ENCODE results near the gene OSBPL5.
"Not testable (repeated sequence)": the region's sequence is repeated elsewhere in the genome, so short reads cannot be mapped to it uniquely, and the experiment has no call there.

OSBPL5 gene

DNA sequence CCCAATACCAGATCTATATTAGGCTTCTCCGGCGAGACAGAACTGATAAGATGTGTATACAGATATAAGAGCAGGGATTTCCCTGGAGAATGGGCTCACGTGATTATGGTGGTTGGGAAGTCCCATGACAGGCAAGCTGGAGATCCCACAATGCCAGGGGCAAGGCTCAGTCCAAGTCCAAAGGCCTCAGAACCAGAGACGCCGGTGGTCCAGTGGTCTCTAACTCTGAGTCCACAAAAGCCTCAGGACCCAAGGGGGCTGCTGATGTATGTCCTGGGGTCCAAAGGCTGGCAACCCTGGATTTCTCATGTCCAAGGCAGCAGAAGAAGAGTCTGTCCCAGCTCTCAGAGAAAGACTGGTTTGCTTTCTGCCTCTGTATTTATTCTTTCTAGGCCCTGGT, 15.8 kb upstream of the OSBPL5 start:
- DNase-seq (ENCODE audit: low read depth), result no peak

DNA sequence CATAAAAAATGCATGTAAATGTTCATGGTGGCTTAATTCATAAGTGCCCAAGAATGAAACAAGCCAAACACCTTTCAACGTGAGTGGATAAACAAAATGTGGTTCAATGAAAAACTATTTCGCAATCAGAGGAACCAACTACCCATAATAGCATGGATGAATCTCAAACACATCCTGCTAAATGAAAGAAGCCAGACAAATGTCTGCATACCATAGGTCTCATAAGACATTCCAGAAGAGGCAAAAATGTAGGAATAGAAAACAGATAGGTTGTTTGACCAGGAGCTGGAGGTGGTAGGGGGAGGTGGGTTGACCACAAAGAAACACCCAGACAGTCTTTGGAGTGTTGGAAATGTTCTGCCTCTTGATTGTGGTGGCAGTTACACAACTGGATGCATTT, 13.2 kb upstream of the OSBPL5 start:
- no peak for DNase-seq (ENCODE audit: low read depth)

DNA sequence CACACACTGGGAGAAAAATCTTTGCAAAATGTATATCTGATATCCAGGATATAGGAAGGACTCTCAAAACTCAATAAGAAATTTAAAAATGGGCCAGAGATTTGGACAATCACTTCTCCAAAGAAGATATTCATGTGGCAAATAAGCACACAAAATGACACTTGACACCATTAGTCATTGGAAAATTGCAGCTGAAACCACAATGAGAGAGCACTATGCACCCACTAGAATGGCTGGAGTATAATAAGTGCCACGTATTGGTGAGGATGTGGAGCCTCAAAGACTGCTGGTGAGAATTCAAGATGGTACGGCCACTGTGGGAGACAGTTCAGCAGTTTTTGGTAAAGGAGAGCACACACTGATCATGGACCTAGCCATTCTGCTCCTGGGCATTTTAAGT, 12.8 kb upstream of the OSBPL5 start:
- DNase-seq (ENCODE audit: low read depth), result no peak

DNA sequence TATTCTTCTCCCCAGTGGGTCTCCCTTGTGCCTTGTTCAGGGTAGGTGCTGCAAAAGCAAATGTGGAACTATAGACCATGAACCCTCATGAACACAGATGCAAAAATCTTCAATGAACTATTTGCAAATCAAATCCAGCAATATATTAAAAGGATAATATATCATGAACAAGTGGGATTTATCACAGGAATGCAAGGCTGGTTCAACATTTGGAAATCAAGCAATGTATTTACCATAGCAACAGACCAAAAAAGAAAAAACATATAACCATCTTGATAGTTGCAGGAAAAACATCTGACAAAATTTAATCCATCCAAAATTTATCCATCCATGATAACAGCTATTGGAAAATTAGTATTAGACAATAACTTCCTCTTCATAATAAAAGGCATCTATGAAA, 11.4 kb upstream of the OSBPL5 start:
- no peak for DNase-seq (ENCODE audit: low read depth)

DNA sequence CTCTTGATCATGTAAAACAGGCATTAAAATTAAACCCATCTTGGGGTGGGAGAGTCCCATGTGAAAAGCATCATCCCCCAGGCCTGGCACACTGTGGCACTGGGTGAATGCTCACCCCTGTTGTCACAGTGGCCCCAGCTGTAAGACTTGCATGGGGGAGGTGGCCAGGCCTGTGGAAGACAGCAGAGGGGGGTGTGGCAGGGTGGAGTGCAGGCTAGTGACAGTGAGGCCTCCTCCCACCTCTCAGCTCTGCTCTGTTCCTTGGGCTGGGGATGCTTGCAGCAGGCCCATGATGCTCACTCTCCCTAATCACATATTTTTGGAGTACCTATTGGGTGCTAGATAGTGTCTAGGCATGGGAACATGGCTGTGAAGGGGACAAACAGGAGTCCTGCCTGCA, 10.1 kb upstream of the OSBPL5 start:
- DNase-seq (ENCODE audit: low read depth), result no peak

DNA sequence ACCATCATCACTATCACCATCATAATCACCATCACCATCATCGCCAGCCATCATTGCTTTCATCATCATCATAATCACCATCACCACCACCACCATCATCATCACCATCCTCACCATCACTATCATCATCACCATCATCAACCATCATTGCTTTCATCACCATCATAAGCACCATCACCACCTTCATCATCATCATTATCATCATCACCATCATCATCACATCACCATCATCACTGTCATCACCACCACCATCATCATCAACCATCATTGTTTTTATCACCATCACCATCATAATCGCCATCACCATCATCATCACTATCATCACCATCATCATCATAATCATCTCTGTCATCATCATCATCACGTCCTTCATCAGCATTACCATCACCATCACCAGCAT, 9.3 kb upstream of the OSBPL5 start:
- no peak for DNase-seq (ENCODE audit: low read depth)

DNA sequence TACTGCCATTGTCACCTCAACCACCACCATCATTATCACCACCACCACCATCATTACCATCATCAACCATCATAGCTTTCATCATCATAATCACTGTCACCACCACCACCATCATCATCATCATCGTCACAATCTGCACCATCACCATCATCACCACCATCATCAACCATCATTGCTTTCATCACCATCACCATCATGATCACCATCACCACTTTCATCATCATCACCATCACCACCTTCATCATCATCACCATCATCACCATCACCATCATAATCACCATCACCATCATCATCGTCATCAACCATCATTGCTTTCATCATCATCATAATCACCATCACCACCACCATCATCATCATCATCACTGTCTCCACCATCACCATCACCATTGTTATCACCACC, 8.7 kb upstream of the OSBPL5 start:
- DNase-seq (ENCODE audit: low read depth), result no peak

DNA sequence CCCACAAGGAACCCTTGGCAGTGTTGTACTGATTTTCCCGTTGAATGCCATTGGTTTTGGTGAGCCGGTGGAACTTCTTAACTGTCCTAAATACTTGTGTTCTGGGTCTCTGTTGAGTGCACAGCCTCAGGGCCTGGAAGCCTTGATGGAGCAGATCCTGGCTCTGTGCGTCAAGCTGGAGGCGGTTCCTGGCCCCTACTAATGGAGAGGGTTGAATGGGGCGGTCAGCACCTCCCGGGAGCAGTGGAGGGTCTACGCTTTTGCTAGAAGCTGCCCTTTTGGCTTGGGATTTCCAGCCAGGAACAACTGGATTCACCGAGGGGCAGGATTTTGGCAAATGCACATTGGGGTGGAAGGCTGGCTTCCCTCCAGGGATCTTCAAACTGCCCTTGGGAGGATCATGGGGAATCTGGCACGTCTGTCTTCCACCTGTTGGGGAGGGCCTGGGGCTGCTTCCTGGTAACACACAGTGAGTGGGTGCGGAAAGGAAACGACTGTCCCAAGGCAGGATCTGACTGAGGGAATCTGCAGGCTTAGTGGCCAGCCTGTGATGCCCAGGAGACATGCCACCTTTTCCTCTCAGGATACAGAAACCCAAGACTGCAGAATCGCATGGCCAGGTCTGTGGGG, 6.9 kb upstream of the OSBPL5 start:
- no peak for DNase-seq (ENCODE audit: low read depth)

DNA sequence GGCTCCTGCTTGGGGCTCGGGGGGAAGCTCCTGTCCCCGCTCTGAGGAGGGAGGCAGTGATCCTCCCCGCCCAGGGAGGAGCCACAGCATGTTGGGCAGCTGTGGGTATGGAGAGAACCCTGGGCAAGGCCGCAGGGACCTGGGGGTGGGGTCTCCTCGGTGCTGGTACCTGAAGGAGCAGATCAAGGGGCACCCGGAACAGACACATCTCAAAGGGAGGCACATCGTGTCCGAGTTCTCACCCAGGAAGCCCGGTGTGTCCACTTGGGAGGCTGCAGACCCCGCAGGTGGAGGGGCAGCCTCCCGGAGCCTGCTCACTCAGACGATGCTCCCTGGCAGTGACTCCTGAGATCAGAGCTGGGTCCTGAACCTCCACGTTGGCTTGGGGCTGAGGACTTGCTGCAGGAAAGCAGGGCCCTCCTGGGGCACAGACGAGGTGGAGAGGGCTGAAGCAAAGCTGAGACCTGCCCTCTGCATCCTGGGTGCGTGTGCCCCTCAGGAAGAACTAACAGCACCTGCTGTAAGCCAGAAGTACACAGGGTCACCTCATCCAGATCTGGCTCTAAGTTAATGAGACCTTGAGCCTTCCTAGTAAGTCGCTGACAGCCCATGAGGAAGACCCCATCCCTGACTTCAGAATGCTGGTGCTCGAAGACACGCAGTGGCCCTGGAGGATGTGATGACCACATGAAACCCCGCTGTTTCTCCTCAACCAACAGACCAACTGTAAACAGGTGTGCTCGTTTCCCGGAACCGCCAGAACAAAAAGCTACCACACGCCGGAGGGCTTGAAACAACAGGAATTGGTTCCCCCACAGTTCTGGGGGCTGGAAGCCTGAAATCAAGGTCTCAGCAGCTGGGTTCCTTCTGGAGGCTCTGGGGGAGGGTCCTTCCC, 5.9 kb upstream of the OSBPL5 start:
- DNase-seq (ENCODE audit: low read depth), result no peak

DNA sequence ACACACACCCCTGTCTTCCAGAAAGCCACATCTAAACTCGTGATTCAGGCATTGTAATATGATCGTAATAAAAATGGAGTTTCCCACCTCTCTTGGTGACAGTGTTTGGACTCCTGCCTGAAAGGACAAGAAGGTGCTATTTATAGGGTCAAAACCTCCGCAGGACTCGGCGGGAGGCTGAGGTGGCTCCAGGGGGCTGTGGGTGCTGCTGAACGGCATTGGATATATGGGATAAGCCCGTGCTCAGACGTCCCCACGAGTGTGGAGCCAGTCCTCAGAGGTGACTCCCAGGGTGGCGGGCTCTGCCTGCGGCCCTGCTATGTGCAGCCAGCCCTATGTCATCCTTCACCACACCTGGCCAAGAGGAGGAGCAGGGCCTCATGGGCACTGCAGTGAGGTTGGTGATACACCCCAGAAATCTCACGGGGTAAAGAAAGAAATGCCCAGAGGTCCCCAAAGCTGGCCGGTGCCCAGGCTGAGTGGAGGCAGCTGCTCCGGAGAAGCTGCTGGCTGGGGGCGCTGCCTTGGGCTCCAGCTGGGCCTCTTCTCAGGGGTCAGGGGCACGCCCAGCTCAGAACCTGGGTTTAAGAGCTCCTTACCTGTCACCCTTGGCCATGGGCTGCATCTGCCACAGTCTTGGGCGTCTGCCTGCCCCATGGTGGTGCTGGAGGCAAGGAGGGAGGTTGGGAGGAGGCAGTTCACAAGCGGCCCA, 5.1 kb upstream of the OSBPL5 start:
- DNase-seq (ENCODE audit: low read depth), result no peak

DNA sequence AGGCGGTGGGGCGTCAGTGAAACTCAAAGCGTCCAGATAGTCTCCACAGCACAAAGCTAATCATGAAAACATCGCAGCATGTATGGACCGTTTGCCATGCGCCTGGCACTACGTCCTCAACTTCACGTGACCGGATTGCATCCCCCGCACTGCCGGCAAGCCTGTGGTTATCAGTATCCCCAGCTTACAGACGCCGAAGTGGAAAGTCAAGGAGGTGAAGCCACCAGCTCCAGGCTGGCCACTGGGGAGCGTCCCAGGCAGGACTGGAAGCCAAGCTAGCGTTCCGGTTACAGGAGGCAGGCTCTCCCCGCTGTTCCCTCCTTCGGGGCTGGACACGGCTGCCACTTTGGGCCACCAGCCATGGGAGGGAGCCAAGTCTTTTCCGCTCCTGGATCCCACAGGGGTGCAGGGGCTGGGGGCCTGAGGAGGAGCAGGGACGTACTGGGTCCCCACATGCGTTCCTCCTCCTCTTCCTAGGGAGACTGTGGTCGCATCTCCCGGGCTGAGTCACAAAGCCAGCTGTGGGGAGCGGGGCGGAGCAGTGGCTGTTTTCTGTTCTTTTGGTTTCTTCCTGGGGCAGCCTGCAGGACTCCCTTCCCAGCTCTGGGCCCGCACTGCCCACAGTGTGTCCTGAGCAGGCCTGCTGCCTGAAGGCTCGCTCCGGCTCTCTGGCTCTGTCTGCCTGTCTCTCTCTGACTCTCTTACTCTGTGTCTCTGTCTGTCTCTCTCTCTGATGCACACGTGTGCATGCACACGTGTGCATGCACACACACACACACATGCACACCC, 4.3 kb upstream of the OSBPL5 start:
- no peak for DNase-seq (ENCODE audit: low read depth)

DNA sequence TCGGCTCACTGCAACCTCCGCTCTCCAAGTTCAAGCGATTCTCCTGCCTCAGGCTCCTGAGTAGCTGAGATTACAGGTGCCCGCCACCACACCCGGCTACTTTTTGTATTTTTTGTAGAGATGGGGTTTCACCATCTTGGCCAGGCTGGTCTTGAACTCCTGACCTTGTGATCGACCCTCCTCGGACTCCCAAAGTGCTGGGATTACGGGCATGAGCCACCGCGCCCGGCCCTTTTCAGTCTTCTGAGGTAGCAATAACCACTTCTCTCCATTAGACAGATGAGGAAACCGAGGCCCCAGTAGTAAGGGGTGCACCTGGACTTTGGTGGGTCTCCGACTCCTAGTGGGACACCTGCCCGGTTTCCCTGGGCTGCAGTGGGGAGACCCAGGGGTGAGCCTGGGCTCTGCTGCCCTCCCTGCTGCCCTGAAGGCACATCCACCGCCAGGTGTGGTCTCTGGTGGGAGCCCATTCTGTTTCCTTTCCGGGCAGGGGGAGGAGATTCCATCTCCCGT, 3.7 kb upstream of the OSBPL5 start:
- DNase-seq (ENCODE audit: low read depth), result not testable (repeated sequence)

DNA sequence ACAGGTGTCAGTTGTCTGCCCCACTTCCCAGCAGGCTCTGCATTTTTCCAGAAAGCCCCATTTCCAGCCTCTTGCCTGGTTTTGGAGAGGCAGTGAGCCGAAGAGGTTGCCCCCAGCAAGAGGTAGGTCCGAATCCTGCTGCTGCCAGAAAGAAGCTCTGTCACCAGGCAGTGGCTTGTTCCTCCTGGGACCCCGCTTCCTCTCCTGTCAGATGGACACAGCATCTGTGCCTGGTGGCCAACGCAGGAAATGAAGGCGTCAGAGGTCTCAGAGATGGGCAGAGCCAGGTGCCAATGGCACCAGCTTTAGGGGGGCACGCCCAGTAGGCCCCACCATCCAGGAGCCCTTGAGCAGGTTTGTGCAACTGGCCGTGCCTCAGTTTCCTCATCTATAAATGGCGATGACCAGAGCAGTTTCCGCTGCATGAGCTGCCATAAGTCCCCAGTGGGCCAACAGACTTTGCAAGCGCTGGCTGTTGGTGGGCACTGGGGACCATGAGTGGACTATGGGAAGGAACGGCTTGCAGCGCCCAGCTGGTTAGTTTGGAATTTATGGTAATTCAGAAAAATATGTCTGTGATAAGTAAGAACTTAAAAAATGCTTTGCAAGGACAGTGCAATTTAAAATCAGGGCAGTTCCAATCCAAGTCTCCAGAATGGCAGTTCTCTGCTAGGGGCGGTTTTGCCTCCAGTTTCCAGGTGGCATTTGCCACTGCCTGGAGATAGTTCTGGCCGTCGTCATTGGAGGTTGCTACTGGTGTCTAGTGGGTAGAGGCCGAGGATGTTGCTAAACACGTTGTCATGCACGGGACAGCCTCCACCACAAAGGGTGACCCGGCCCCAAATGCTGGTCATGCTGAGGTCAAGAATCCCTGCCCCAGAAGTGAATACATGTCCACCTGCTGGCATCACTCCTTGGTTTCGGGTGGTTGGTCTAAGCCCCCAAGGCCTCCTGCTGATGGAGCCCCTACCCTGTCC, 2.3 kb upstream of the OSBPL5 start:
- DNase-seq (ENCODE audit: low read depth), result no peak

DNA sequence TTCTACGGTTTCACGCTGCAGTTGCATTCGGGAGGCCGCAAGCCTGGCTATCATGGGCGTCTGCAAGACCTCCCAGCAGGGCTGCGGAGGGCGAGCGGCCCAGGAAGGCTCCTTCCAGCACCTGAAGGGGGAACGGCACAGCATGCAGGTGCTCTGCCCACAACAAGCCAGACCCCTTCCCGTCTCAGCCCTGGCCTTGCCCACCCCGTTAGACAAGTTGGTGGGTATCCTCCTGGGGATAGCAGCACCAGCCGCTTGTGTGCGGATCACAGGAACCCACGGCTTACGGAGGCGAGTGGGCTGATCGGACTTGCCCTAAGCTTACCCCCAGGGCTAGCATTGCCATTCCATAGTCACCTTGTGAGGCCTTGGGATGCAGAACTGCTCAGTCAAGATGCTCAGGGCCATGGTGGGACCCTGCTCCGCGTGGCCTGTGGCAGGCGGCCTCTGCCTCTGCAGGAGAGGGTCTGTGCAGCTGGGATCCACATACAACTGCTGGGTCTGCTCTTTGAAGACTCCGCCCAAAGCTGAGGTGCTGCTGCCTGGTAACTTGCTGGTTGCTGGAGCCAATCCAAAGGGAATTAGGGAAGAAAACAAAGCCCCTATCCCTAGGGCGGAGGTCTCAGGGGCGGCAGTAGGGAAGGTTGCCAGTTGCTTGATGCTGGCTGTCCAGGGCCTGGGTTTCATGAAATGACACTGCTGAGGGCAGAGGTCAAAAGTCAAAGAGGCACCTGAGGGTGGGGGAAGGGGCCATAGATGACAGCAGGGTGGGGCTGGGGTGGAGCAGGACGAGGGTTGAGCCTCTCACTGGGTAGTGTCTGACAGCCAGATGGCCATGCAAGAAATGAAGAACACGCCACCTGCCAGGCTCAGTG, 1.4 kb upstream of the OSBPL5 start:
- DNase-seq (ENCODE audit: low read depth), result no peak

DNA sequence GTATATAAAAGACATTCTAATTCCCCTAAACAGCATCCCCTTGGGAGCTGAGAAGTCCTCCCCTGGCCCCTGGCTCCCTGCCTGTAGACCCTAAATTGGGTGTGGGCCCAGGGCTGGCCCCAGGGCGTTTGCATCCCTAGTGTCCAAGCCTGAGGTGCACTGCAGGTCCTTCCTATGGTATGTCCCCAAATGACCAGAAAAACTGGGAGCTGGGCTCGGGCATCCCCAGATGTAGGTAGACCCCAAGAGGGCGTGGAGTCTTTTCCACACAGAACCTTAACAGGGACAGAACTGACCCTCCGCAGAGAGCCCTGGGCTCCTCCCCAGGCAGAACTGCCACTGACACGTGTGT, 782 bp upstream of the OSBPL5 start:
- no peak for DNase-seq (ENCODE audit: low read depth)

DNA sequence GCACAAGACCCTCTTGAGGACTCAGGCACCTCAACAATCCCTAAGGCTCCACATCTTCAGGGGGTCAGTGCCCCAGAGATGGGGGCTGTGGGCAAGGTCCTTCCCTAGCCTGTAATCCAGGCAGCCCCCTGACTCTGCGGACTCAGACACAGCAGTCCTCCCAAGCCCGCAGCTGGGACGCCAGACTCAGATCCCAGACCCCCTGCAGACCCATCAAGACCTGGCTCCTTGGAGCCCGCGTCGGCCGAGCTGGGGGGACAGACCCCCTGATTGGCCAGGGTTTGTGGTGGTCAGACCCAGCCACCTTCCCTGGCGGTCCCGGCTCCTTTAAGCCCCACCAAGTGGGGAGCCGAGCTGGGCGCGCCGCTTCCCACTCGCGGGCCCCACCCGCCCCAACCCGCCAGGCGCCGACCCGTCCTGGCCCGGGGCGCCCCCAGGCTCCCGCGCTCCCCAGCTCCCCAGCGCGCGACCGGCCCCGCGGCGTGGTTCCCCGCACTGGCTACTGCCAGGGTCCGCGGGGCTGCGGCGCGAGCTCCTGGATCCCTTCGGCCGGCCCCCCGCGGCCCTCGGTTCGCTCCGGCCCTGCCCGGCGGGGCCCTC, 458 bp downstream of the OSBPL5 start:
- DNase-seq (ENCODE audit: low read depth), result no peak

DNA sequence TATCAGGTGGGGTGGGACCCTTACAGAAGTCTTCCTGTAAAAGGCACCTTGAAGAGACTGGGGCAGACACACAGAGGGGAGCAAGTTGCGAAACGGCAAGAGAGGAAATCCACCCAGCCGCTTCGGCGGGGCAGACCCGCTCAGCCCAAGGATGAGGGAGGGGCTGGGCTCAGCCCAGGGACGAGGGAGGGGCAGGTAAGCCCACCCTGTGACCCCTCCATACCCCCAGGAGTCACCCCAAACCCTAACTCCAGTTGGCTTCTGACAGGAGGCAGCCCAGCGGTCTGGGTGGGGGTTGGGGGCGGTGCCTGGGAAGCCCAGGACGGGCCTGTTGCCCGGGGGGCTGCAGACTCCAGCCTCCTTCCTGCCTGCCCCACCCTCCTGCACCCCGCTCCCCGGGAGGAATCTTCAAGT, 965 bp downstream of the OSBPL5 start:
- DNase-seq (ENCODE audit: low read depth), result no peak

DNA sequence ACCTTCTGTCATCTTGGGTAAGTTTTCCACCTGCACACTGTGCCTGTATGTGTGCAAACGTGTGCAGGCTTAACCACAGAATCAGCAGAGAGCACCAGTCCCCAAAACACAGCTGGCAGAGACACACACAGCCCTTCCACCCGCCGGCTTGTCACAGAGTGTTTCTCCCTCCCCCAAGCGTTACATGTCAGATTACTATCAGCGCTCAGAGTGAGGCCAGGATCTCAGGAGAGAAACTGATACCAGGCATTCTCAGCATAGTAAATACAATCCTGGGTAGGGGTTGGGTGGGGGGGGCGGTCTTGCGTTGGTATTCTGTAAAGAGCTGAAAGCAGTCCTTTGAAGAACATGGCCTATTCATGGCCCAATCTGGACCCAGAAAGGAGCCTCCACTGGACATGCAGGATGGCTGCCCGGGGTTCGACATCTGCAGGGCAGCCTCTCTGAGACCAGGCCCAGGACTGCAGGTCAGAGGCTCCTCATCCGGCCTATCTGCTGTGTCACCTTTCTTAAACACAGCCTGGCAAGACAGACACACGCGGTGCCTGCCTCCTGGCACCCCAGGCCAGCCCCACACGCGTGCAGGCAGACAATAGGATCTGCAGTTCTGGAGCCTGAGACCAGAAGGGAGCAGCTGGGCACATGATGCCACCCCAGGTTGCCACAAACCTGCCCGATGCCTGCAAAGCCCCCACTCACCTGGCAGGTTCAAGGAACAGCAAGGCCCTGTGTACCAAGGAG, 1.7 kb downstream of the OSBPL5 start:
- no peak for DNase-seq (ENCODE audit: low read depth)

Data from fibroblast of the conjunctiva (primary cell).